SK-N-SH (cell line): ENCODE data around the gene SIRT1. TPM values are rescaled to one million over a fixed set of nuclear protein-coding genes. Genes with fewer than 3 reads are reported as not detected.

ENCODE experiments used
- CTCF ChIA-PET: fragments of 300-600, 350-600 bp; formaldehyde crosslinking; extraction: SDS; loops from one replicate; lab custom pipeline; 2021; lab: Yijun Ruan, JAX
- POLR2A ChIA-PET: fragments of 350-600 bp; sonication (Branson Sonifier 250); formaldehyde crosslinking; extraction: SDS; loops from one replicate; lab custom pipeline; 2020; ENCODE audit warnings: antibody characterized with exemption, inconsistent platforms; lab: Yijun Ruan, JAX
- DNase-seq: peaks from one replicate; pipeline ENCODE4 v3.0.0; 2012
- H2AFZ ChIP-seq: fragments of 200-600 bp; sonication (generic); 2 replicates; pipeline ENCODE4 v1.8.1; 2016; ENCODE audit warnings: antibody characterized with exemption, mild to moderate bottlenecking, low read depth
- H3F3A ChIP-seq: fragments of 200-600 bp; sonication (generic); replicated peaks from 2 replicates; pipeline ENCODE3; 2016; ENCODE audit warnings: antibody characterized with exemption, mild to moderate bottlenecking; ENCODE audit not compliant: insufficient read depth
- H3K27ac ChIP-seq, 2 experiments: fragments of 200-500 bp in 1 of 2; fragments of 200-600 bp in 1 of 2; sonication (Bioruptor generic) in 1 of 2; sonication (generic), shearing (Covaris generic) in 1 of 2; 2 replicates each; pipeline versions ENCODE4 v1.5.1 to v1.6.1; 2014 to 2016; ENCODE audit warnings: low read depth in 2 of 2, inconsistent platforms in 1 of 2, low read length in 1 of 2, mild to moderate bottlenecking in 1 of 2, mixed read lengths in 1 of 2
- H3K27me3 ChIP-seq: fragments of 200-600 bp; sonication (generic), shearing (Covaris generic); 2 replicates; pipeline ENCODE4 v1.6.1; 2016; ENCODE audit warnings: mixed run types; ENCODE audit not compliant: insufficient read depth
- H3K36me3 ChIP-seq, 2 experiments: fragments of 200-500 bp in 1 of 2; fragments of 200-600 bp in 1 of 2; sonication (Bioruptor generic) in 1 of 2; sonication (generic) in 1 of 2; replicated peaks in 1 of 2; 2 replicates each; pipeline versions ENCODE3 to v1.5.1; 2014 to 2016; ENCODE audit warnings: low read length in 1 of 2, mild to moderate bottlenecking in 1 of 2; ENCODE audit not compliant: insufficient read depth in 2 of 2, control insufficient read depth in 1 of 2
- H3K4me1 ChIP-seq, 2 experiments: fragments of 200-500 bp in 1 of 2; fragments of 200-600 bp in 1 of 2; sonication (Bioruptor generic) in 1 of 2; sonication (generic), shearing (Covaris generic) in 1 of 2; 2 replicates each; pipeline versions ENCODE4 v1.5.1 to v1.6.1; 2014 to 2016; ENCODE audit warnings: low read depth in 1 of 2, low read length in 1 of 2, mixed run types in 1 of 2; ENCODE audit not compliant: insufficient read depth in 2 of 2, control insufficient read depth in 1 of 2
- H3K4me2 ChIP-seq: fragments of 200-600 bp; sonication (generic), shearing (Covaris generic); 2 replicates; pipeline ENCODE4 v1.6.1; 2017; ENCODE audit warnings: mixed run types
- H3K4me3 ChIP-seq, 2 experiments: fragments of 200-500 bp in 1 of 2; fragments of 200-600 bp in 1 of 2; sonication (Bioruptor generic) in 1 of 2; sonication (generic), shearing (Covaris generic) in 1 of 2; 2 replicates each; pipeline versions ENCODE4 v1.5.1 to v1.8.1; 2014 to 2016; ENCODE audit warnings: low read depth in 2 of 2, inconsistent platforms in 1 of 2, low read length in 1 of 2, mild to moderate bottlenecking in 1 of 2, mixed read lengths in 1 of 2, moderate library complexity in 1 of 2
- H3K79me2 ChIP-seq: fragments of 200-600 bp; sonication (generic); 2 replicates; pipeline ENCODE4 v1.8.1; 2017; ENCODE audit warnings: mild to moderate bottlenecking; ENCODE audit not compliant: insufficient read depth
- H3K9ac ChIP-seq: fragments of 200-600 bp; sonication (generic); 2 replicates; pipeline ENCODE4 v1.6.1; 2017; ENCODE audit warnings: mixed run types
- H3K9me2 ChIP-seq: fragments of 200-600 bp; sonication (generic); 2 replicates; pipeline ENCODE4 v1.6.1; 2017; ENCODE audit warnings: mixed run types
- H3K9me3 ChIP-seq: fragments of 200-600 bp; sonication (generic); 2 replicates; pipeline ENCODE4 v1.6.1; 2017; ENCODE audit warnings: mixed run types, mild to moderate bottlenecking, moderate library complexity
- H4K20me1 ChIP-seq: fragments of 200-600 bp; sonication (generic); 2 replicates; pipeline ENCODE4 v1.6.1; 2017; ENCODE audit warnings: mild to moderate bottlenecking, mixed run types; ENCODE audit not compliant: insufficient read depth
- EP300 ChIP-seq, 2 experiments: IDR thresholded peaks; 2 replicates each; pipeline versions ENCODE4 v1.4.0 to v1.6.1; 2012; ENCODE audit warnings: borderline replicate concordance in 1 of 2, low read depth in 1 of 2, low read length in 1 of 2
- FOXJ3 ChIP-seq: sonication (generic); formaldehyde crosslinking; IDR thresholded peaks from 2 replicates; pipeline ENCODE4 v1.5.1; 2020; ENCODE audit warnings: mild to moderate bottlenecking, missing genetic modification reagents
- FOXM1 ChIP-seq: IDR thresholded peaks from 2 replicates; pipeline ENCODE4 v1.4.0; 2012; ENCODE audit warnings: low read depth, mild to moderate bottlenecking
- GABPA ChIP-seq: IDR thresholded peaks from 2 replicates; pipeline ENCODE4 v1.4.0; 2012; ENCODE audit warnings: low read depth, mild to moderate bottlenecking
- MXI1 ChIP-seq: IDR thresholded peaks from 2 replicates; pipeline ENCODE4 v1.6.1; 2012; ENCODE audit warnings: mild to moderate bottlenecking, low read depth, low read length, improper control_type of control experiment
- POLR2AphosphoS5 ChIP-seq: IDR thresholded peaks from 2 replicates; pipeline ENCODE4 v1.6.1; 2012; ENCODE audit warnings: low read depth, low read length
- RCOR1 ChIP-seq: fragments of 150-350 bp; IDR thresholded peaks from 2 replicates; pipeline ENCODE4 v1.6.1; 2017; ENCODE audit warnings: antibody characterized with exemption, low read length
- WGBS: methylation state at CpG from one replicate; pipeline ENCODE4 v1.1.6; 2017; ENCODE audit warnings: low lambda C conversion rate; 5-methylcytosine and 5-hydroxymethylcytosine counted together
- polyA plus RNA-seq, 3 experiments: library from polyadenylated mRNA; depleted of rRNA; stranded (reverse); fragments of >200 nt; gene quantifications; 2 replicates each; pipeline ENCODE4 v1.2.3, GENCODE V29; 2012
- TF ChIP-seq, protein P1 (sequence below): IDR thresholded peaks from 2 replicates; pipeline ENCODE4; 2012
- TF ChIP-seq, protein P2 (sequence below): IDR thresholded peaks from 2 replicates; pipeline ENCODE4 v1.4.0; 2012; ENCODE audit warnings: low read depth, borderline replicate concordance
- TF ChIP-seq, protein P3 (sequence below): IDR thresholded peaks from 2 replicates; pipeline ENCODE4 v1.6.1; 2012; ENCODE audit warnings: mild to moderate bottlenecking, low read depth, low read length, moderate library complexity
- TF ChIP-seq, protein P4 (sequence below): IDR thresholded peaks from 2 replicates; pipeline ENCODE4 v1.4.0; 2012; ENCODE audit warnings: low read depth, borderline replicate concordance
- TF ChIP-seq, protein P5 (sequence below): fragments of 150-350 bp; IDR thresholded peaks from 2 replicates; pipeline ENCODE4 v1.6.1; 2016; ENCODE audit warnings: mild to moderate bottlenecking, low read depth, low read length

Gene SIRT1
- polyA plus RNA-seq, 1 of the 3 experiments (the other 2 are of a cell fraction), result 6.0 TPM

DNA sequence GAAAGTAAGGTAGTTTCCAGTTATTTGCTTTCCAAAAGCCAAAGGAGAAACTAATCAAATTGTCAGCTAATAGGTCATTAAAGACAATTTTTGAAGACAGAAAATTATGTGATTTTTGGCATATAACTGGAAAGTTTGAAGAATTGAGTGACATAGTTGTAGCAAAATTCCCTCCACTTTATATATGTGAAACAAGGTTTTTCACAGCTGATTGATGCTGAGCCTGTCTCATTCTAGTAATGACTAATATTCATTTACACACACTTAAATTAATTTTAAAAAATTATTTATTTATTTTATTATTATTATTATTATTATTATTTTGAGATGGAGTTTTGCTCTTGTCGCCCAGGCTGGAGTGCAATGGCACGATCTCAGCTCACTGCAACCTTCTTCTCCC is 16.3 kb upstream of the SIRT1 start (continued):
- TF ChIP-seq, protein P1, sequence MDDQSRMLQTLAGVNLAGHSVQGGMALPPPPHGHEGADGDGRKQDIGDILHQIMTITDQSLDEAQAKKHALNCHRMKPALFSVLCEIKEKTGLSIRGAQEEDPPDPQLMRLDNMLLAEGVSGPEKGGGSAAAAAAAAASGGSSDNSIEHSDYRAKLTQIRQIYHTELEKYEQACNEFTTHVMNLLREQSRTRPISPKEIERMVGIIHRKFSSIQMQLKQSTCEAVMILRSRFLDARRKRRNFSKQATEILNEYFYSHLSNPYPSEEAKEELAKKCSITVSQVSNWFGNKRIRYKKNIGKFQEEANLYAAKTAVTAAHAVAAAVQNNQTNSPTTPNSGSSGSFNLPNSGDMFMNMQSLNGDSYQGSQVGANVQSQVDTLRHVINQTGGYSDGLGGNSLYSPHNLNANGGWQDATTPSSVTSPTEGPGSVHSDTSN, result no peak

DNA sequence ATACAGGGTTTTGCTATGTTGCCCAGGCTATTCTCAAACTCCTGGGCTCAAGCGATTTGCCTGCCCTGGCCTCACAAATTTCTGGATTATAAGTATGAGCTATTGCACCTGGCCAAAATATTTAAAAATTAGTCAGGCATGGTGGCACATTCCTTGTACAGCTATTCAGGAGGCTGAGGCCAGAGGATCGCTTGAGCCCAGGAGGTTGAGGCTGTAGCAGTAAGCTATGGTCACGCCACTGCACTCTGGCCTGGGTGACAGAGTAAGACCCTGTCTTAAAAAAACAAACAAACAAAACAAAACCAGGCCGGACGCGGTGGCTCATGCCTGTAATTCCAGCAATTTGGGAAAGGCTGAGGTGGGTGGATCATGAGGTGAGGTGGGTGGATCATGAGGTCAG is 14.5 kb upstream of the SIRT1 start:
- no peaks in the 10 kb centered on the region for H3F3A ChIP-seq
- WGBS, result 94% methylated on average over 6 of the region's 6 CpGs
- H3K4me3 ChIP-seq, result no peak overlapping the region
- H3K27me3 ChIP-seq, result no peaks in the 10 kb centered on the region
- ChIA-PET POLR2A (no interaction called here), CTCF (interaction anchor here (3.2 kb wide), 1 partner anchor 14 kb away, joined by 13 read pairs; no protein-coding TSS in a partner anchor)
- H3K36me3 ChIP-seq, result no peaks in the 10 kb centered on the region
- H3K27ac ChIP-seq, result no peak overlapping the region
- DNase-seq, result no peak
- H4K20me1 ChIP-seq, result no peaks in the 10 kb centered on the region
- TF ChIP-seq GABPA, result no peak
- TF ChIP-seq, protein P2, sequence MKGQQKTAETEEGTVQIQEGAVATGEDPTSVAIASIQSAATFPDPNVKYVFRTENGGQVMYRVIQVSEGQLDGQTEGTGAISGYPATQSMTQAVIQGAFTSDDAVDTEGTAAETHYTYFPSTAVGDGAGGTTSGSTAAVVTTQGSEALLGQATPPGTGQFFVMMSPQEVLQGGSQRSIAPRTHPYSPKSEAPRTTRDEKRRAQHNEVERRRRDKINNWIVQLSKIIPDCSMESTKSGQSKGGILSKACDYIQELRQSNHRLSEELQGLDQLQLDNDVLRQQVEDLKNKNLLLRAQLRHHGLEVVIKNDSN, result no peak
- TF ChIP-seq, protein P3, sequence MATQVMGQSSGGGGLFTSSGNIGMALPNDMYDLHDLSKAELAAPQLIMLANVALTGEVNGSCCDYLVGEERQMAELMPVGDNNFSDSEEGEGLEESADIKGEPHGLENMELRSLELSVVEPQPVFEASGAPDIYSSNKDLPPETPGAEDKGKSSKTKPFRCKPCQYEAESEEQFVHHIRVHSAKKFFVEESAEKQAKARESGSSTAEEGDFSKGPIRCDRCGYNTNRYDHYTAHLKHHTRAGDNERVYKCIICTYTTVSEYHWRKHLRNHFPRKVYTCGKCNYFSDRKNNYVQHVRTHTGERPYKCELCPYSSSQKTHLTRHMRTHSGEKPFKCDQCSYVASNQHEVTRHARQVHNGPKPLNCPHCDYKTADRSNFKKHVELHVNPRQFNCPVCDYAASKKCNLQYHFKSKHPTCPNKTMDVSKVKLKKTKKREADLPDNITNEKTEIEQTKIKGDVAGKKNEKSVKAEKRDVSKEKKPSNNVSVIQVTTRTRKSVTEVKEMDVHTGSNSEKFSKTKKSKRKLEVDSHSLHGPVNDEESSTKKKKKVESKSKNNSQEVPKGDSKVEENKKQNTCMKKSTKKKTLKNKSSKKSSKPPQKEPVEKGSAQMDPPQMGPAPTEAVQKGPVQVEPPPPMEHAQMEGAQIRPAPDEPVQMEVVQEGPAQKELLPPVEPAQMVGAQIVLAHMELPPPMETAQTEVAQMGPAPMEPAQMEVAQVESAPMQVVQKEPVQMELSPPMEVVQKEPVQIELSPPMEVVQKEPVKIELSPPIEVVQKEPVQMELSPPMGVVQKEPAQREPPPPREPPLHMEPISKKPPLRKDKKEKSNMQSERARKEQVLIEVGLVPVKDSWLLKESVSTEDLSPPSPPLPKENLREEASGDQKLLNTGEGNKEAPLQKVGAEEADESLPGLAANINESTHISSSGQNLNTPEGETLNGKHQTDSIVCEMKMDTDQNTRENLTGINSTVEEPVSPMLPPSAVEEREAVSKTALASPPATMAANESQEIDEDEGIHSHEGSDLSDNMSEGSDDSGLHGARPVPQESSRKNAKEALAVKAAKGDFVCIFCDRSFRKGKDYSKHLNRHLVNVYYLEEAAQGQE, result no peak
- TF ChIP-seq EP300 (IDR thresholded peaks at IDR 0.05; ENCODE audit: borderline replicate concordance in 1 of 2, low read depth in 1 of 2, low read length in 1 of 2), result no peak
- no peak for TF ChIP-seq MXI1
- no peak for TF ChIP-seq POLR2AphosphoS5
- no peak for TF ChIP-seq RCOR1
- TF ChIP-seq, protein P4, sequence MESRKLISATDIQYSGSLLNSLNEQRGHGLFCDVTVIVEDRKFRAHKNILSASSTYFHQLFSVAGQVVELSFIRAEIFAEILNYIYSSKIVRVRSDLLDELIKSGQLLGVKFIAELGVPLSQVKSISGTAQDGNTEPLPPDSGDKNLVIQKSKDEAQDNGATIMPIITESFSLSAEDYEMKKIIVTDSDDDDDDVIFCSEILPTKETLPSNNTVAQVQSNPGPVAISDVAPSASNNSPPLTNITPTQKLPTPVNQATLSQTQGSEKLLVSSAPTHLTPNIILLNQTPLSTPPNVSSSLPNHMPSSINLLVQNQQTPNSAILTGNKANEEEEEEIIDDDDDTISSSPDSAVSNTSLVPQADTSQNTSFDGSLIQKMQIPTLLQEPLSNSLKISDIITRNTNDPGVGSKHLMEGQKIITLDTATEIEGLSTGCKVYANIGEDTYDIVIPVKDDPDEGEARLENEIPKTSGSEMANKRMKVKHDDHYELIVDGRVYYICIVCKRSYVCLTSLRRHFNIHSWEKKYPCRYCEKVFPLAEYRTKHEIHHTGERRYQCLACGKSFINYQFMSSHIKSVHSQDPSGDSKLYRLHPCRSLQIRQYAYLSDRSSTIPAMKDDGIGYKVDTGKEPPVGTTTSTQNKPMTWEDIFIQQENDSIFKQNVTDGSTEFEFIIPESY, result no peak
- no peak for TF ChIP-seq FOXJ3 (CRISPR knock-in tag)
- TF ChIP-seq, protein P5, sequence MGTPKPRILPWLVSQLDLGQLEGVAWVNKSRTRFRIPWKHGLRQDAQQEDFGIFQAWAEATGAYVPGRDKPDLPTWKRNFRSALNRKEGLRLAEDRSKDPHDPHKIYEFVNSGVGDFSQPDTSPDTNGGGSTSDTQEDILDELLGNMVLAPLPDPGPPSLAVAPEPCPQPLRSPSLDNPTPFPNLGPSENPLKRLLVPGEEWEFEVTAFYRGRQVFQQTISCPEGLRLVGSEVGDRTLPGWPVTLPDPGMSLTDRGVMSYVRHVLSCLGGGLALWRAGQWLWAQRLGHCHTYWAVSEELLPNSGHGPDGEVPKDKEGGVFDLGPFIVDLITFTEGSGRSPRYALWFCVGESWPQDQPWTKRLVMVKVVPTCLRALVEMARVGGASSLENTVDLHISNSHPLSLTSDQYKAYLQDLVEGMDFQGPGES, result no peak
- no peak for TF ChIP-seq FOXM1
- no peak overlapping the region for H3K9ac ChIP-seq
- H3K4me1 ChIP-seq, result no peaks in the 10 kb centered on the region
- no peaks in the 10 kb centered on the region for H3K79me2 ChIP-seq
- no peaks in the 10 kb centered on the region for H3K9me3 ChIP-seq
- H3K9me2 ChIP-seq, result no peaks in the 10 kb centered on the region
- no peak overlapping the region for H2AFZ ChIP-seq
- no peak overlapping the region for H3K4me2 ChIP-seq
